Measurements from ENCODE around the gene AHNAK2.
A peak's percentile ranks its signal among the peaks of the same experiment; 100 is the strongest.
"Not testable (repeated sequence)": the region's sequence is repeated elsewhere in the genome, so short reads cannot be mapped to it uniquely, and the experiment has no call there.

The AHNAK2 gene

GRCh38 chr14:104977681-104978653 is at the start of gene AHNAK2:
Gene AHNAK2 (minus strand): TSS chr14:104978374. CDS start chr14:104978237, 137 bp downstream.
- DNase-seq (ENCODE audit: low spot score): peak; percentile 65

DNA sequence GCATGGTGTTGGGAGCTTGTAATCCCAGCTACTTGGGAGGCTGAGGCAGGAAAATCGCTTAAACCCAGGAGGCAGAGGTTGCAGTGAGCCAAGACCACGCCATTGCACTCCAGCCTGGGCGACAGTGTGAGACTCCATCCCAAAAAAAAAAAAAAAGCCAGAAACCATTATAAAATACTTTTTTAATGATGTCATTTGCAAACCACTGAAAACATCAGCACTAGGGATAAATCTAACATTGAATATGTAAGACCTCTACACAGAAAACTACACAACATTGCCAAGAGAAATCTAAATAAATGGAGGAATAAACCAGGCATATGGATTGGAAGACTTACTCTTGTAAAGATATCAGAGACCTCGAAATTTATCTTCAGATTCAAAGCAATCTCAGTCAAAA is 49.5 kb upstream of the AHNAK2 start:
- not testable (repeated sequence) for DNase-seq (ENCODE audit: low spot score)

- no peak for DNase-seq (ENCODE audit: low spot score)
These were observed 48.8 kb upstream of the AHNAK2 start for GRCh38 chr14:105026802-105027563.

DNA sequence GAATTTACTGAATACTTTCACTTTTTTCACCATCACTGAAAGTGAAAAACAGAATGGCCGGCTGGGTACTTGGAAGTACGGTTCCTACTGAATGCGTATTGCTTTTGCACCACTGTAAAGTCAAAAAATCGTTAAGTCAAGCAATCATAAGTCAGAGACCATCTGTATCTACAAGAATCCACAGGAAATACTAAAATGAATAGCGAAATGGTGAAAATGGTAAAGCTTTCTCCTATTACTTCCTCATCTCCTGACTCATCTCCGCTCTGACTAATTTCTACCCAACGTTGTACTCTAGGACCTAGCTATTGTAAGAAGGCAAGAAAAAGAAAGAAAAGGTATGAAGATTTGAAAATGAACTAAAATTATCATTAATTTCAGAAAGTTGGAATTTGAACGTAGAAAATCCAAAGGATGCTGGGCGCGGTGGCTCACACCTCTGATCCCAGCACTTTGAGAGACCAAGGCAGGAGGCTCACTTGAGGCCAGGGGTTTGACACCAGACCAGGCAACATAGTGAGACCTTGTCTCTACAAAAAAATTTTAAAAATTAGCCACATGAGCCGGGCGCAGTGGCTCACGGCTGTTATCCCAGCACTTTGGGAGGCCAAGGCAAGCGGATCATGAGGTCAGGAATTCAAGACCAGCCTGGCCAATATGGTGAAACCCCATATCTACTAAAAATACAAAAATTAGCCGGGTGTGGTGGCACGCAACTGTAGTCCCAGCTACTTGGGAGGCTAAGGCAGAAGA is 48.0 kb upstream of the AHNAK2 start:
- DNase-seq (ENCODE audit: low spot score): no peak

GRCh38 chr14:105025429-105025828 is 47.3 kb upstream of the AHNAK2 start:
- DNase-seq (ENCODE audit: low spot score): no peak

GRCh38 chr14:105023791-105024480 is 45.8 kb upstream of the AHNAK2 start:
- no peak for DNase-seq (ENCODE audit: low spot score)

- DNase-seq (ENCODE audit: low spot score): no peak
These were observed 45.0 kb upstream of the AHNAK2 start for GRCh38 chr14:105023144-105023543.

GRCh38 chr14:105022276-105022670 is 44.1 kb upstream of the AHNAK2 start:
- DNase-seq (ENCODE audit: low spot score): no peak

- DNase-seq (ENCODE audit: low spot score): peak; percentile 52
These were observed 43.6 kb upstream of the AHNAK2 start for GRCh38 chr14:105021656-105022275.

DNA sequence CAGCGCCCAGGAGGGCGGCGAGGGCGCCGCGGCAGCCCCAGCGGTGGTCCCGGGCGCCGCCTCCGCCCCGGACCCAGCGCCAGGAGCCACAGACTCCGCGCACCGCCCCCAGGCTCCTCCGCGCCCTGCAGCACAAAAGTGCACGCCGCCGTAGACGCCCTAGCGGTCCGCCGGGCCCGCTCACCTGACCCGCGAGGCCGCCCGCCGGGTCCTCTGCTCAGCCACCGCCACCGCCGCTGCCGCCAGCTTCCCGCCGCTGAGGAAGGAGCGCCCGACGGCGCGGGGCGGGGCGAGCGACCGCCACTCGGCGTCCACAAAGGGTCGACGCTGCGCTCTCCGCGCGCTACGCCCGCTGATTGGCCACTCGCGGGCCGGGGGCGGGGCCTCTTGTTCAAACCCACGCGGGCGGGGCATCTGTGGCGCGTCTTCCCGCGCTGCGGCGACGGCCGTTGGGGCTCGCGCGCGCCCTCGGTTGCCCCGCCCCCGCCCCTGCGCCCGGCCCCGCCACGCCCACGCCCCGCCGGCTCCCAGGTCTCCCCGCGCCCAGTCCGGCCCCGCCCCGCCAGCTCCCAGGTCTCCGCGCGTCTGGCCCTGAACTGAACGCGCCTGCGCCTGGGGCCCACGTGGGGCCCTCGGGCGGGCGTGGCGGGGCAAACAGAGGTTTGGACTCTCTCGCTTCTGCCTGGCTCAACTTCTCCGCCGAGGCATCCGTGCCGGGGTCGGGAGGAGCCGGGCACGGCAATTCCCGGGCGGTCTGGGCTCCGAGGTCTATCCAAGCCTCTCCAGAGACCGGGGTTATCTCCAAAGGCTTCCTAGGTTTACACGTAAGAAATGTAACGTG is 42.9 kb upstream of the AHNAK2 start, which contains the start of gene CDCA4:
Gene CDCA4, minus strand, starts transcription at position 269 of the 841 bp plus-strand sequence. CDS start 9,154 bp downstream, outside the sequence.
- peak; percentile 96 for DNase-seq (ENCODE audit: low spot score)

DNA sequence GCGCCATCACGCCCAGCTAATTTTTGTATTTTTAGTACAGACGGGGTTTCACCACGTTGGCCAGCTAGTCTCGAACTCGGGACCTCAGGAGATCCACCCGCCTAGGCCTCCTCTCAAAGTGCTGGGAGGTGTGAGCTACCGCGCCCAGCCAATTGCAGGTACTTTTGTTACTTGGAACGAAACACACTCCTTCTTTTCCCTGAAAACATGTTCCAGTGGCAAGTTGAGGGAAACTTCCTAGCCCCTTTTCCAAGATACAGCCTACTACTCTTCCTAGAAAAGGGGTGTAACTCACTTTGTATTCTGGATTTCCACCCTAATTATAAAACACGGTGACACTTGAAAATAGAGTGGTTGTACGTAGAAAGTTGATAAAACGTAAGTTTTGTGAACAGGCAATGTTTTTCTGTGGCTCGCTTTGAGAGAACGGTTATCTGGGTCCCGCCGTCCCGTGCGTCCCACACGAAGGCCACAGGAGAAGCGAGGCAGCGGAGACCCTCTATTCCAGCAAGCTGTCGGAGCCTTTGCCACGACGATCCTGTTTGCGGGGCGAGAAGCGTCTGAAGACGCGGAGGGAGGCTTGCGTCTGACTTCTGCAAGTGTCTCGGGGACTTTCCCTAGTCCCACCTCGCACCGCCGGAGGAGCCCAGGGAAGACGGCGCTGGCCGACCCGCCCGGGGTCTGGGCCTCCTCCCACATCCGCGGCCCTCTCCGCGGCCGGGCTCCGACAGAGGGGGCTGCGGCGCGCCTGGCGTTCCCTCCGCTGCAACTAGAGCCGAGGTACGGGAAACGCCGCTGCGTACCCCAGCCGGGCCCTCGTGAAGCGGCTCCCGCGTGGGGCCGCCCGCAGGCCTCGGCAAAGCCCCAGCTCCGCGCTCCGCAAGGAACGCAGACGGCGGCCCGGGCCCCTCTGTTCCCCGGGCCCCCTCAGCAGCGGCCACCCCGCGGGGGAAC is 42.0 kb upstream of the AHNAK2 start:
- DNase-seq (ENCODE audit: low spot score): no peak

GRCh38 chr14:105018414-105018813 is 40.2 kb upstream of the AHNAK2 start:
- no peak for DNase-seq (ENCODE audit: low spot score)

DNA sequence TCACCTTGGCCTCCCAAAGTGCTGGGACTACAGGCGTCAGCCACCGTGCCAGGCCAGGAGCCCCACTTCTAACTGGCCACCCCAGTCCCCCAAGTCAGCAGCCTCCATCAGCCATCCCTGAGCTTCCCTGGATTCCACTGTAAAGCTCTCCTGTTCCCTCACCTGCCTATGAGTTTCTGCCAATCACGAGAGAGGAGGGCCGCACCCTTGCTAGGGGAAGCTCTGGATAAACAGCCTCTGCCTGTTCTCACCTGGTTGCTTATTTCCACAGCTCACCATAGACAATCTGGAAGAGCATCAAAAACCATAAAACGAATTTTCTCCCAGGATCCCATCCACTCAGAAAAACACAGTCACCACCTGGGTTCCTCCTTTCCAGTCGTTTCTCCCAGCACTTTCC is 37.7 kb upstream of the AHNAK2 start:
- no peak for DNase-seq (ENCODE audit: low spot score)

DNA sequence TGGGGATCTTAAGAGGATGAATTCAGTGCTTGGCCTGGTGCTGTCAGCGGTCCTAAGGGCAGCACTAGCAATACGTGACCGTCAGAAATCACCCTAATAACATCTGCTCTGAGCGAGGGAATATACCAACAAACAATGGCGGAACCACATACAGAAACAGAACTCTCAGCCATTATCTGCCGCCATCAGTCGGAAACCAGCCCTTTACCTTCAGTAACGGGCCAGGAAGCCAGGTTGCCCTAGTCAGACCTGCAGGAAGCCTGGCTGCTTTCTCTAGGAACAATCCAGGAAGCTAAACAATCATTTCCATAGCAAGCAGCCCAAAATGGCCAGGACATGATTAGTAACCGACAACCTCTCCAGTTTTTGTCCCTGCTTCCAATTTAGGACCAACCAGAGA is 37.1 kb upstream of the AHNAK2 start:
- no peak for DNase-seq (ENCODE audit: low spot score)

DNA sequence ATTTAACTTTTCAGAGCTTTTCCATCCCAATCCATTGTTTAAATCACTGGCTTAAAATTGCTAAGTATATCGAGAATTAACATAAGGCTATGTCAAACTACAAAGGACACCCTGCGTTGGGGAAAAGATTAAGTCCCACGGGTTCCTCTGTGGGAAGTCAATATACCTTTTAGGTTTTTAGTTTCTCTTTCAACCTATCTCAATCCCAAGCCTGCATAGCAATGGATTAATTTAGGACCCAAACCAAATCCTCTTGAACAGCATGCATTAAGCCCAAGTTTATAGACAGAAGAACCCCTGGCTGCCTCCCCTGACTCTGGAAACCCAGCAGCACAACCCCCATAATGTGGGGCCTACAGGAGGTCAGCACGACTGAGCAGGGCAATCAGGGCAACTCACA is 36.5 kb upstream of the AHNAK2 start:
- no peak for DNase-seq (ENCODE audit: low spot score)

GRCh38 chr14:105014032-105014431 is 35.9 kb upstream of the AHNAK2 start:
- DNase-seq (ENCODE audit: low spot score): no peak

GRCh38 chr14:105013150-105013785 is 35.1 kb upstream of the AHNAK2 start:
- peak; percentile 39 for DNase-seq (ENCODE audit: low spot score)

Data from cerebellar cortex (tissue), 1 donor.